Omental fat pad (tissue), 4 donors: Measurements from ENCODE around the gene MTURN. TPM values are rescaled to one million over a fixed set of nuclear protein-coding genes. Genes with fewer than 3 reads are reported as not detected.

Experiments
- ATAC-seq: fragments of 150-250 bp; one replicate; pipeline ENCODE4 v1.9.1; 2016; ENCODE audit warnings: mild to moderate bottlenecking, moderate library complexity; ENCODE audit not compliant: low FRiP score
- DNase-seq: peaks from one replicate; pipeline ENCODE4 v3.0.0-alpha.2; 2019; ENCODE audit warnings: low spot score
- CTCF ChIP-seq, 3 donors: fragments of 450-650 bp; IDR thresholded peaks; one replicate each; pipeline ENCODE4 v1.5.1; 2016 to 2017; ENCODE audit warnings: antibody characterized with exemption in 3 of 3, mild to moderate bottlenecking in 3 of 3, moderate library complexity in 2 of 3
- total RNA-seq, 4 donors: library from RNA; depleted of rRNA; stranded (reverse); fragments of >200 nt; gene quantifications; one replicate each; pipeline ENCODE4 v1.1.0, GENCODE V29; 2016

The MTURN gene
- total RNA-seq, 4 donors from 2014 or later: 94.7 to 179 (median 122) TPM

- TF ChIP-seq CTCF (IDR thresholded peaks at IDR 0.05): no peak
- ATAC-seq (no peak), DNase-seq (no peak)
Measured at GRCh38 chr7:30115709-30116297, 19.0 kb upstream of the MTURN start.

DNA sequence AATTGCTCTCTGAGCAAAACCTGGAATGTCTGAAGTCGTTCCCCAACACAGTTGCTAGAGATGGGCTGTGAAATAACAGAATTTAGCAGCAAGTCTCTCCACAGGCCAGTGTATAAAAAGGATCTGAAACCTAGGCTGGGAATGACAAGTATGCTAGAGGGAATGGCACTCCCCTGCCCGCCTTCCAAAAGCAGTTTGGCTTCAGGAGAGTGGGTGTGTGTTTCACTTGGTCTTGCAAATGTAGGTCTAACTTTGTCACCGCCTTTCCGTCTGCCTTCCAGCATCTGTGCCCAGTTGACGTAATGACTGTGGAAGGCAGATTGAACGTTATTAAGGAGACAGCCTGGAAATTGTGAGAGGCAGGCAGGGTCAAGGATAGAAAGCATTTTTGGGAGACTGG, 18.0 kb upstream of the MTURN start:
- ATAC-seq: peak; percentile 76
- TF ChIP-seq CTCF (IDR thresholded peaks at IDR 0.05): no peak
- no peak for DNase-seq

- ATAC-seq (no peak), DNase-seq (no peak)
- TF ChIP-seq CTCF (IDR thresholded peaks at IDR 0.05): no peak
Measured at GRCh38 chr7:30117896-30118295, 16.9 kb upstream of the MTURN start.

GRCh38 chr7:30119890-30120577, 14.8 kb upstream of the MTURN start:
- TF ChIP-seq CTCF (IDR thresholded peaks at IDR 0.05): no peak
- no peak for ATAC-seq
- no peak for DNase-seq

DNA sequence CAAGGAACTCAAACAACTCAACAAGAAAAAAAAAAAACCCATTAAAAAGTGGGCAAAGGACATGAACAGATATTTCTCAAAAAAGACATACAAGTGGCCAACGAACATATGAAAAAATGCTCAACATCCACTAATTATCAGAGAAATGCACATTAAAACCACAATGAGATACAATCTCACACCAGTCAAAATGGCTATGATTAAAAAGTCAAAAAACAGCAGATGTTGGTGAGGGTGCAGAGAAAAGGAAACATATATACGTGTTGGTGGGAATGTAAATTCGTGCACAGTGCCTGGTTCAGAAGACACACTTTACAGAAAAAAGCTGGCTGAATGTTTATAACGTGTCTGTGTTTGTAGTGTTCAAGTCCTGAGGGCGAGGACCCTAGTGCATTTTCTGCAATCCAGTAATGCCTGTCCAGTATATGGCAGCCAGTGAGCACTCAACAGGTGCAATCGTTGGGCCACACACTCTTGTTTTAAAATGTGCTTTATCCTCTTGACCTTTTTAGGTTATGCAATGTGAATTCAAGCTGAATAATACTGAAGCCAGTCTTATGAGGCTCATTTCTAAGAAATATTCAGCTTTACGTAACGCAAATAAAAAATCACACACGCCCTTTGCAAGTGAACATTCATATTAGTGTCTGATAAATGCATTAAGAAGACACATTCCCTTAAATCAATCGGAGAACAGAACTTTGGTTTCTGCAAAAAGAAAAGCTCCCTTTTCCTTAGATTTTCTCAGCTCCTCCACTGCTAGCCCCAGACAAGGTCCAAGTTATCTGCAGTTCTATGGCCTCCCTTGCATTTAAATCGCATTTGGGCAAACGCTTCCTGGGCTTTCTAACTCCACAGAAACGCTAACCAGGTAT, 813 bp upstream of the MTURN start:
- ATAC-seq: peak; percentile 26

More for the DNA sequence above, 813 bp upstream of the MTURN start:
- TF ChIP-seq CTCF (IDR thresholded peaks at IDR 0.05): no peak
- no peak for DNase-seq
